ENCODE results near the gene BIRC2. TPM values are rescaled to one million over a fixed set of nuclear protein-coding genes. Genes with fewer than 3 reads are reported as not detected.

BIRC2 gene
- total and polyA plus RNA-seq, 10 of the 15 experiments (the other 5 are each of a cell fraction or from before 2014, with no cell fraction given), result 13.8 to 75.8 (median 26.5) TPM

- no TSS peak for BruUV-seq (replicated peaks)
- in situ Hi-C loops (cut with MboI) (loop anchor here (25.0 kb wide), 1 partner anchor 108 kb away; no protein-coding TSS in a partner anchor), intact Hi-C loops (cut with micrococcal nuclease; ENCODE audit: unreplicated experiment) (no loop called here)
- RAD21 ChIA-PET (ENCODE audit: unreplicated experiment), result interaction anchor here (1.3 kb wide), 1 partner anchor 12 kb away, joined by 4 read pairs; no protein-coding TSS in a partner anchor
- Histone ChIP-seq H3K4me3 (no peak overlapping the region), H4K20me1 (ENCODE audit: control insufficient read depth, insufficient read depth) (no peaks in the 10 kb centered on the region), H3K36me3 (ENCODE audit: control insufficient read depth in 2 of 2, insufficient read depth in 2 of 2, low read length in 1 of 2) (peaks cover 0 to 13% of the 10 kb centered on the region in 2 experiments; a peak in 3 of 4 replicates), H3K4me2 (ENCODE audit: control insufficient read depth, insufficient read depth) (no peak overlapping the region), H3K79me2 (ENCODE audit: control insufficient read depth, insufficient read depth, low read length) (no peaks in the 10 kb centered on the region), H3K9ac (ENCODE audit: control insufficient read depth, insufficient read depth, low read length) (no peak overlapping the region), H3K27me3 (replicated peaks in 1 of 2; ENCODE audit: control insufficient read depth in 2 of 2, insufficient read depth in 2 of 2, low read length in 1 of 2) (no peaks in the 10 kb centered on the region), H3K9me3 (replicated peaks; ENCODE audit: control insufficient read depth, insufficient read depth, low read length) (no peaks in the 10 kb centered on the region), H2AFZ (ENCODE audit: control insufficient read depth, low read depth, low read length) (no peak overlapping the region), H3K27ac (ENCODE audit: control insufficient read depth, insufficient read depth) (no peak overlapping the region), H3K4me1 (ENCODE audit: control insufficient read depth, insufficient read depth, low read length) (no peaks in the 10 kb centered on the region)
- CTCF ChIA-PET, result interaction anchor here (1.2 to 3.3 kb wide), 3 partner anchors 11 to 117 kb away, joined by 3 to 22 read pairs (median 8); no protein-coding TSS in a partner anchor
- DNase-seq (ENCODE audit: low read depth, low spot score), result no peak
- no peak for ATAC-seq
- SMC1A ChIA-PET (ENCODE audit: uncharacterized antibody, unreplicated experiment), result interaction anchor here (2.3 kb wide), 1 partner anchor 37 kb away, joined by 7 read pairs; no protein-coding TSS in a partner anchor
- TF ChIP-seq PML (IDR thresholded peaks at IDR 0.05; ENCODE audit: low read length) (no peak), SP1 (IDR thresholded peaks at IDR 0.05; ENCODE audit: low read depth, low read length) (no peak), FOXM1 (IDR thresholded peaks at IDR 0.05; ENCODE audit: low read depth, low read length) (no peak), CEBPB (IDR thresholded peaks at IDR 0.05; ENCODE audit: borderline replicate concordance in 1 of 2, low read depth in 2 of 2, low read length in 2 of 2) (no peak), NKRF (conservative IDR thresholded peaks at IDR 0.05) (no peak), RFX5 (IDR thresholded peaks at IDR 0.05; ENCODE audit: low read depth, low read length) (no peak), EED (IDR thresholded peaks at IDR 0.05; ENCODE audit: low read depth) (no peak), NFYB (IDR thresholded peaks at IDR 0.05; ENCODE audit: insufficient read depth, low read depth, low read length) (no peak), BCL3 (IDR thresholded peaks at IDR 0.05; ENCODE audit: borderline replicate concordance, insufficient read depth, low read depth, low read length, poor library complexity, severe bottlenecking) (no peak), RELB (IDR thresholded peaks at IDR 0.05; ENCODE audit: low read depth) (no peak), BRCA1 (IDR thresholded peaks at IDR 0.05; ENCODE audit: low read depth, low read length) (no peak), ZNF217 (IDR thresholded peaks at IDR 0.05) (no peak), MTA3 (IDR thresholded peaks at IDR 0.05; ENCODE audit: borderline replicate concordance, low read length) (no peak), MYC (IDR thresholded peaks at IDR 0.05; ENCODE audit: insufficient read depth, insufficient read length, insufficient replicate concordance, low read length, severe bottlenecking) (no peak), TCF7 (IDR thresholded peaks at IDR 0.05; ENCODE audit: borderline replicate concordance) (no peak), CBX3 (IDR thresholded peaks at IDR 0.05; ENCODE audit: borderline replicate concordance, low read depth) (no peak), JUND (IDR thresholded peaks at IDR 0.05; ENCODE audit: low read depth, low read length) (no peak), RAD21 (IDR thresholded peaks at IDR 0.05; ENCODE audit: insufficient read depth, low read depth, low read length) (no peak), GABPA (IDR thresholded peaks at IDR 0.05; ENCODE audit: low read depth) (no peak), YY1 (IDR thresholded peaks at IDR 0.05; ENCODE audit: low read depth, low read length) (no peak)
- FAIRE-seq, result no peak
- POLR2A ChIA-PET, result no interaction called here
Observed at GRCh38 chr11:102378818-102379217, 31.8 kb downstream of the BIRC2 start.

All from GM12878 (cell line).